ENCODE results near the gene USP5.

GRCh38 chr12:6809056-6809455, 42.9 kb upstream of the USP5 start:
- no peak for TF ChIP-seq ZFX (IDR thresholded peaks at IDR 0.05)
- TF ChIP-seq EZH2 (IDR thresholded peaks at IDR 0.05): no peak
- TF ChIP-seq SP1 (IDR thresholded peaks at IDR 0.05; ENCODE audit: low read depth): no peak
- TF ChIP-seq CTCF (IDR thresholded peaks at IDR 0.05 in 2 of 3, conservative IDR thresholded peaks at IDR 0.05 in 1 of 3; ENCODE audit: borderline replicate concordance in 1 of 3, insufficient read depth in 1 of 3, low read depth in 2 of 3, low read length in 2 of 3): no peak
- TF ChIP-seq ATF3 (IDR thresholded peaks at IDR 0.05): no peak
- no peak for TF ChIP-seq REST (IDR thresholded peaks at IDR 0.05; ENCODE audit: low read depth)
- no peak for TF ChIP-seq YY1 (IDR thresholded peaks at IDR 0.05; ENCODE audit: extremely low read depth, insufficient replicate concordance, low read depth, low read length)
- TF ChIP-seq SRF (IDR thresholded peaks at IDR 0.05; ENCODE audit: low read depth): no peak
- no peak for TF ChIP-seq EGR1 (IDR thresholded peaks at IDR 0.05; ENCODE audit: low read depth)
- TF ChIP-seq ZNF274 (IDR thresholded peaks at IDR 0.05; ENCODE audit: low read depth, low read length): no peak
- no peak for TF ChIP-seq RAD21 (IDR thresholded peaks at IDR 0.05; ENCODE audit: low read depth)
- TF ChIP-seq POLR2A (IDR thresholded peaks at IDR 0.05; ENCODE audit: borderline replicate concordance, extremely low read depth, insufficient read depth, insufficient read length): no peak
- TF ChIP-seq MAX (IDR thresholded peaks at IDR 0.05): no peak
- no peak for TF ChIP-seq POLR2AphosphoS5 (IDR thresholded peaks at IDR 0.05; ENCODE audit: low read depth, low read length)
